ENCODE results near the gene SLC27A5.
"Not testable (repeated sequence)": the region's sequence is repeated elsewhere in the genome, so short reads cannot be mapped to it uniquely, and the experiment has no call there.

Gene SLC27A5

DNA sequence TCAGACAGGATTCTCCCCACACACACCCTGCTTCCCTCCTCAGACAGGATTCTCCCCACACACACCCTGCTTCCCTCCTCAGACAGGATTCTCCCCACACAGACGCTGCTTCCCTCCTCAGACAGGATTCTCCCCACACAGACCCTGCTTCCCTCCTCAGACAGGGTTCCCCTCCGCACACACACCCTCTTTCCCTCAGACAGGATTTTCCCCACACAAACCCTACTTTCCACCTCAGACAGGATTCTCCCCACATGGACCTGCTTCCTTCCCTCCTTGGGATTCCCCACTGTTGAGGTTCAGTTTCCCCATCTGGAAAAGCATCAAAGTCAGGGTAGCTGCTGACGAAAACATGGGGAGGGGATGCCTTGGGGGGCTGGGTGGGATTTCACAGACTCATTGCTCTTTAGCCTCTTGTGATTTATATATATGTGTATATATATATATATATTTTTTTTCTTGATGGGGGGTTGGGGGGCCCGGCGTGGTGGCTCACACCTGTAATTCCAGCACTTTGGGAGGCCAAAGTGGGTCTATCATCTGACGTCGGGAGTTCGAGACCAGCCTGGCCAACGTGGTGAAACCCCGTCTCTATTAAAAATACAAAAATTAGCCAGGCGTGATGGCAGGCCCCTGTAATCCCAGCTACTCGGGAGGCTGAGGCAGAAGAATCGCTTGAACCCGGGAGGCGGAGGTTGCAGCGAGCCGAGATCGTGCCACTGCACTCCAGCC lies 31.0 kb upstream of the SLC27A5 start:
- not testable (repeated sequence) for H3K9me3 ChIP-seq (ENCODE audit: control insufficient read depth, low read length); H3K27ac ChIP-seq (ENCODE audit: insufficient read depth, low read depth, low read length, poor library complexity, severe bottlenecking); H3K4me3 ChIP-seq (ENCODE audit: insufficient read depth, low read depth, low read length); H3K36me3 ChIP-seq (ENCODE audit: control insufficient read depth, insufficient read depth, low read length)
- peaks cover 13% of the 10 kb centered on the region for H3K4me1 ChIP-seq (ENCODE audit: control insufficient read depth, insufficient read depth, low read length)
- WGBS, 2 experiments, result 84% methylated on average over 17 to 18 of the region's 18 CpGs
- H3K27me3 ChIP-seq (ENCODE audit: control insufficient read depth, insufficient read depth, low read length, poor library complexity, severe bottlenecking), result peaks cover 39% of the 10 kb centered on the region

GRCh38 chr19:58539169-58539559 lies 27.4 kb upstream of the SLC27A5 start:
- H3K4me1 ChIP-seq (ENCODE audit: control insufficient read depth, insufficient read depth, low read length); H3K9me3 ChIP-seq (ENCODE audit: control insufficient read depth, low read length); H3K36me3 ChIP-seq (ENCODE audit: control insufficient read depth, insufficient read depth, low read length); H3K4me3 ChIP-seq (ENCODE audit: insufficient read depth, low read depth, low read length); H3K27ac ChIP-seq (ENCODE audit: insufficient read depth, low read depth, low read length, poor library complexity, severe bottlenecking): not testable (repeated sequence)
- H3K27me3 ChIP-seq (ENCODE audit: control insufficient read depth, insufficient read depth, low read length, poor library complexity, severe bottlenecking), result peaks cover 39% of the 10 kb centered on the region

GRCh38 chr19:58538257-58539168 lies 26.7 kb upstream of the SLC27A5 start:
- Histone ChIP-seq H3K4me1 (ENCODE audit: control insufficient read depth, insufficient read depth, low read length) (no peaks in the 10 kb centered on the region), H3K36me3 (ENCODE audit: control insufficient read depth, insufficient read depth, low read length) (no peaks in the 10 kb centered on the region), H3K9me3 (ENCODE audit: control insufficient read depth, low read length) (no peaks in the 10 kb centered on the region), H3K4me3 (ENCODE audit: insufficient read depth, low read depth, low read length) (peak overlapping the region; percentile 50), H3K27me3 (ENCODE audit: control insufficient read depth, insufficient read depth, low read length, poor library complexity, severe bottlenecking) (peaks cover 39% of the 10 kb centered on the region), H3K27ac (ENCODE audit: insufficient read depth, low read depth, low read length, poor library complexity, severe bottlenecking) (peak overlapping the region; percentile 88)
- whole genome bisulfite sequencing, 2 experiments, result 2% methylated on average over 55 of the region's 55 CpGs

DNA sequence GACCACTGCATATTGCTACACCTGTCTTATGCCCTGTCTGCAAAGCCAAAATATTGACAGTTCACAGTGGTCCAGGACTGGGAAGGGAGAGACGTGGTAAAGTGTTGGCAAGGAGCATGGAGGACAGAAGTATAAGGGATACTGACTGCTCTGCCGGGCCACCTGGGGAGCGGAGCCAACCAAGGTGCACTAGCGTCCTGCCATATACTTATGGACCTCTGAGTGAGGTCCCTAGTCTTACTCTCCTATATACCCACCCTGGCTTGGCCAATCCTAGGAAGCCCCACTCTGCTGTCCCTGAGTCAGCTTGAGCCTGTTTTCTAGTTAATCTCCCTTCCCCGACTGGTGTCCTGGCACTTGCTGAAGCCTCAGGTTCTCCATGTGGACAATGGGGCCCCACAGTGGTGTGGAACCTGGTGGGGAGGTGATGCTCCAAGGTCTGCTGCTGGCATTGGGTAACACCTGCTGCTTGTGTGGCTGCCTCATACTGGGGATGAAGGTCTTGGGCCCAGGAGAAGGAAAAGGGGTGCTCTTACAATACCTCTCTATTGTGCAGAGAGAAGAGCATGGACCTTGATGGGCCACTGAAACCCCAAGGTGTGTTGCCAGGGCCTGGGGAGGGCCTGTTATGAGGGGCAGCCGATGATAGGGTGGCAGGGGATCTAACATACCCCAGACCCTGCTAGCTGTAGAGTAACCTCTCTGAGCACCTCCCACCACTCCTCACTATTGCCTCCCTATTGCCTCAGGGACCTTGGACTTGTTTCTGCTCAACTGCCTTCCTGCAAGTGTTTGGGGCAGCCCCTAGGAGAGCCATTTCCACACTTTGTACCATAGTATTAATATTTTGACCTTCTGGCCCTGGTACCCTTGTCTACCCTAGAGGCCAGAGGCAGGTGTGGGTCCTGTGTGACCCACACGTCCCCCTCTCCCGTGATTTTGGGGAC lies 25.3 kb upstream of the SLC27A5 start:
- H3K27ac ChIP-seq (ENCODE audit: insufficient read depth, low read depth, low read length, poor library complexity, severe bottlenecking), result no peak overlapping the region
- WGBS, 2 experiments, result 91 to 93% methylated on average over 8 of the region's 8 CpGs
- H3K36me3 ChIP-seq (ENCODE audit: control insufficient read depth, insufficient read depth, low read length), result no peaks in the 10 kb centered on the region
- H3K27me3 ChIP-seq (ENCODE audit: control insufficient read depth, insufficient read depth, low read length, poor library complexity, severe bottlenecking), result peaks cover 32% of the 10 kb centered on the region
- no peaks in the 10 kb centered on the region for H3K4me1 ChIP-seq (ENCODE audit: control insufficient read depth, insufficient read depth, low read length)
- no peaks in the 10 kb centered on the region for H3K9me3 ChIP-seq (ENCODE audit: control insufficient read depth, low read length)
- no peak overlapping the region for H3K4me3 ChIP-seq (ENCODE audit: insufficient read depth, low read depth, low read length)

DNA sequence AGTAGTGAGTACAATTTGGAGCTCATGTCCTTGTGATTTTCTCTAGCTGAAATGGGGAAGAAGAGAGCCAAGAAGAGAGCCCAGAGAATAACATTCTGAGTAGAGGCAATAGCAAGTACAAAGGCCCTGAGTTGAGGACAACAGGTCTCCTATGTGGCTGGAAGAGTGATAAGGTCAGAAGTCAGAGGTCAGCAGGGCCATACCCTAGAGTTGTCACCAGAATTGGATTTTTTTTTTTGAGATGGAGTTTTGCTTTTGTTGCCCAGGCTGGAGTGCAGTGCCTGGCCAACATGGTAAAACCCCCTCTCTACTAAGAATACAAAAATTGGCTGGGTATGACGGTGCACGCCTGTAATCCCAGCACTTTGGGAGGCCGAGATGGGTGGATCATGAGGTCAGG lies 24.1 kb upstream of the SLC27A5 start:
- Histone ChIP-seq H3K36me3 (ENCODE audit: control insufficient read depth, insufficient read depth, low read length) (no peaks in the 10 kb centered on the region), H3K4me1 (ENCODE audit: control insufficient read depth, insufficient read depth, low read length) (no peaks in the 10 kb centered on the region), H3K27me3 (ENCODE audit: control insufficient read depth, insufficient read depth, low read length, poor library complexity, severe bottlenecking) (peaks cover 31% of the 10 kb centered on the region), H3K27ac (ENCODE audit: insufficient read depth, low read depth, low read length, poor library complexity, severe bottlenecking) (no peak overlapping the region), H3K9me3 (ENCODE audit: control insufficient read depth, low read length) (no peaks in the 10 kb centered on the region), H3K4me3 (ENCODE audit: insufficient read depth, low read depth, low read length) (no peak overlapping the region)
- WGBS, 2 experiments, result 84 to 90% methylated on average over 3 of the region's 3 CpGs

DNA sequence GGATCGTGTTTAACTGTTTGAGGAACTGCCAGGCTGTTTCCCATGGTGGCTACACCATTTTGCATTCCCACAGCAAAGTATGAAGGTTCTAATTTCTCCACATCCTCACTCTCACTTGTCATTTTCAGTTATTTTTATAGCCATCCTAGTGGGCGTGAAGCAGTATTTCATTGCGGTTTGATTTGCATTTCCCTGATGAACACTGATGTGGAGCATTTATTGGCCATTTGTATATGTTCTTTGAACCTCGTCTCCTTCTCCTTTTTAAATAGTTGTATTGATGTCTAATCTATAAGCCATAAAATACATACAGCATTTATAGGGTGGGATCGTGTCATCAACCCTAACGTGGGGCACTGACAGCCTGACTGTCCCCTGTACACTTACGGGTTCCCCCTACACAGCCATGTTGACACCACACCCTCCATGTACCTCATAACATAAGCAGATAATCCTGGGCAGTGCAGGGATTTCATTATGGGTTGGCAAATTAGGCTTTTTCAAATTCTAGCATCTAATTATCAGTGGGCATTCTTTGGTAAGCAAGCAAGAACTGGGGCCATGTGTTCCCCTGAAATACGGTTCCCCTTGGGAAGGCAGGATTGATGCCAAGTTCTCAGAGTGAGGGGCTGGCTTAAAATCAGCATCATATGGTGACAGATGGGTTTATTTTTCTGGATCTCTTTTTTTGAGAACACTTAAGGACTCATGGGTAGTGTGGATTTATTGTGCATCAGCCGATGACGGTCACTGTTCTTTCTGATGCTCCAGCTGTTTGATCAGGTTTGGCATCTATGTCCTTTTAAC lies 19.4 kb upstream of the SLC27A5 start:
- H3K27ac ChIP-seq (ENCODE audit: insufficient read depth, low read depth, low read length, poor library complexity, severe bottlenecking), result no peak overlapping the region
- H3K4me1 ChIP-seq (ENCODE audit: control insufficient read depth, insufficient read depth, low read length), result no peaks in the 10 kb centered on the region
- H3K9me3 ChIP-seq (ENCODE audit: control insufficient read depth, low read length), result no peaks in the 10 kb centered on the region
- H3K27me3 ChIP-seq (ENCODE audit: control insufficient read depth, insufficient read depth, low read length, poor library complexity, severe bottlenecking), result peaks cover 11% of the 10 kb centered on the region
- H3K4me3 ChIP-seq (ENCODE audit: insufficient read depth, low read depth, low read length), result no peak overlapping the region
- H3K36me3 ChIP-seq (ENCODE audit: control insufficient read depth, insufficient read depth, low read length), result no peaks in the 10 kb centered on the region
- 88% methylated on average over 9 to 10 of the region's 10 CpGs for WGBS, 2 experiments

DNA sequence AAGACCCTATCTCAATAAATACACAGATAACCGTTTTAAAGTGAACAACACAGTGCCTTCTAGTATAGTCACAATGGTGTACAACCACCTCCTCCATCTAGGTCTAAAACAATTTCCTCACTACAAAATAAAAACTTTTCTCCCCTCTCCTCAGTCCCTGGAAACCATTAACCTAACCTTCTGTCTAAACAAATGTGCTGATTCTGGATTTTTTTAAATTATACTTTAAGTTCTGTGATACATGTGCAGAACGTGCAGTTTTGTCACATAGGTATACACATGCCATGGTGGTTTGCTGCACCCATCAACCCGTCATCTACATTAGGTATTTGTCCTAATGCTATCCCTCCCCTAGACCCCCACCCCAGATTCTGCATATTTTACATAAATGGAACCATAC lies 17.6 kb upstream of the SLC27A5 start:
- WGBS, 2 experiments, result 78 to 83% methylated on average over 3 of the region's 3 CpGs
- Histone ChIP-seq H3K27me3 (ENCODE audit: control insufficient read depth, insufficient read depth, low read length, poor library complexity, severe bottlenecking) (peaks cover 11% of the 10 kb centered on the region), H3K36me3 (ENCODE audit: control insufficient read depth, insufficient read depth, low read length) (no peaks in the 10 kb centered on the region), H3K4me3 (ENCODE audit: insufficient read depth, low read depth, low read length) (no peak overlapping the region), H3K4me1 (ENCODE audit: control insufficient read depth, insufficient read depth, low read length) (no peaks in the 10 kb centered on the region), H3K9me3 (ENCODE audit: control insufficient read depth, low read length) (no peaks in the 10 kb centered on the region), H3K27ac (ENCODE audit: insufficient read depth, low read depth, low read length, poor library complexity, severe bottlenecking) (no peak overlapping the region)

DNA sequence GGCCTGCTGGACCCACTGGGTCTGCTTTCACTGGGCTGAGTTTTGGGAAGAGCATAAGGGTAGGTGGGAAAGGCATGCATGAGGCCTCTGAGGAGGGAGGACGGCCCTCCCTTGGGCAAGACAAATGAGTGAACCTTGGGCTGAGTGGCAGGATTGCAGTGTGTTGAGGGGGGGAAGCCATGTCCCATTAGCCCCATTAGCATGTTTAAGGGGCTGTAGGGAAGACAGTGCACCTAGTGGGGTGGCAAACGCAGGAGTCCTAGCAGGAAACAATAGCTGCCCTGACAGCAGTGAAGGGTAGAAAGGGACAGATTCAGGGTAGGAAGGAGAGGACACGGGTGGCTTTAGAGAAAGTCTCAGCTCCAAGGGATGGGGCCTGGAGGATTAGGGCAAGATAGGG lies 10.9 kb upstream of the SLC27A5 start:
- Histone ChIP-seq H3K27me3 (ENCODE audit: control insufficient read depth, insufficient read depth, low read length, poor library complexity, severe bottlenecking) (no peaks in the 10 kb centered on the region), H3K27ac (ENCODE audit: insufficient read depth, low read depth, low read length, poor library complexity, severe bottlenecking) (no peak overlapping the region), H3K9me3 (ENCODE audit: control insufficient read depth, low read length) (no peaks in the 10 kb centered on the region), H3K36me3 (ENCODE audit: control insufficient read depth, insufficient read depth, low read length) (no peaks in the 10 kb centered on the region), H3K4me1 (ENCODE audit: control insufficient read depth, insufficient read depth, low read length) (peaks cover 6% of the 10 kb centered on the region), H3K4me3 (ENCODE audit: insufficient read depth, low read depth, low read length) (no peak overlapping the region)
- 33 to 34% methylated on average over 3 of the region's 3 CpGs for whole genome bisulfite sequencing, 2 experiments

DNA sequence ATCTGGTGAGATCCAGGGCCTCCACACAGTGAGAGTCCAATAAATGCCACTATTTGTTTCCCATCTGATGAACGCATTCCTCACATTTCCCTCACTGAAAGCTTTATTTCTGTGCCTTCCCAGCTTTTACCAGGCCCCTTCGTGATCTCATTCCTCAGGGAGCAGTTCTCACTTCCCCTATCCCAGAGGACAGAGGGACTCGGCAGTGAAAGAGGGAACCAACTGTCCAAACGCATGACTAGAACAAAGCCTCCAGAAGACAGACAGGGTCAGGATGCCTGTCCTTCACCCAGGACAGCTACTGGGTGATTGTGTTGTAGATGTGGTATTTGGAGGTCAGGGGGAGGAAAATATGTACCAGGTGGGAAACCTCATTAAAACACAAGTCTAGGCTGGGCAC lies 9.9 kb upstream of the SLC27A5 start:
- 89 to 94% methylated on average over 4 of the region's 4 CpGs for WGBS, 2 experiments
- H3K27ac ChIP-seq (ENCODE audit: insufficient read depth, low read depth, low read length, poor library complexity, severe bottlenecking), result no peak overlapping the region
- H3K9me3 ChIP-seq (ENCODE audit: control insufficient read depth, low read length), result no peaks in the 10 kb centered on the region
- H3K36me3 ChIP-seq (ENCODE audit: control insufficient read depth, insufficient read depth, low read length), result peaks cover 4% of the 10 kb centered on the region
- H3K27me3 ChIP-seq (ENCODE audit: control insufficient read depth, insufficient read depth, low read length, poor library complexity, severe bottlenecking), result no peaks in the 10 kb centered on the region
- H3K4me1 ChIP-seq (ENCODE audit: control insufficient read depth, insufficient read depth, low read length), result peaks cover 6% of the 10 kb centered on the region
- no peak overlapping the region for H3K4me3 ChIP-seq (ENCODE audit: insufficient read depth, low read depth, low read length)

Data from ectodermal cell (in vitro differentiated cells).